ENCODE results near the gene PDZRN3.

Gene PDZRN3

DNA sequence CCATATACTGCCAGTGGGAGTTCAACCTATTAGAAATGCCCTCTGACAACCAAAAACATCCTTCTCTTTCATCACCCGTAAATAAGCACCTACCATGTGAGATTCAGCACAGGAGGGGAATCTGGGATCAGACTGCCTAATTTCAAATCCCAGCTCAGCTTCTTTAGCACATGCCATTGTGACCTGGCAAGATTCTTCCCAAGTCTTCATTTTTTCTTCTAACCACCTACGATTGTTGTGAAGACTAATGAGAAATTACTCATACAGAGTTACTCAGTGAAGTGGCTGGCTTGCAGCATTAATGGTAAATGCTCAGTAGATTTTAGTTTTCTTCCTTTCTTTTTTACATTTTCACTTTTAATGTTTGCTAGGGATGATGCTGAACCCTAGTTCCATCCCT is 176.7 kb downstream of the PDZRN3 start:
- no peak for DNase-seq

DNA sequence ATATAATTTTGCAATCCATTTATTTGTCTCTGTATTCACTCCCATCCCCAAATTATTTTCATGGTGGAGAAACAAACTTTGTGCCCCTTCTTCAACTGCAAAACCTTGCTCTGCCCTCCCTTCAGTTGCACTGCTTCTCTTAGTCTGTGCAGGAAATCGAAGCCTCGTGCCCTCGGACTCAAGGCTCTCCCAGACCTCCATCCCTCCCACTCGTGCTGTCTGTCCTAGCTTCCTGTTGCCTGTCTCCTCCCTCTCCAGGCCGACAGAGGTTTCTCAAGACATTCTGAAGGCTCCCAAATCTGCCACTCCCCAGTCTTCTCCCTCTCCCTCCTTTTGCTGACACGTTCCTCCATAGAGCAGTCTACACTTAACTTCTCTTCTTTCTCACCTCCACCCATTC is 177.6 kb downstream of the PDZRN3 start:
- DNase-seq: no peak

DNA sequence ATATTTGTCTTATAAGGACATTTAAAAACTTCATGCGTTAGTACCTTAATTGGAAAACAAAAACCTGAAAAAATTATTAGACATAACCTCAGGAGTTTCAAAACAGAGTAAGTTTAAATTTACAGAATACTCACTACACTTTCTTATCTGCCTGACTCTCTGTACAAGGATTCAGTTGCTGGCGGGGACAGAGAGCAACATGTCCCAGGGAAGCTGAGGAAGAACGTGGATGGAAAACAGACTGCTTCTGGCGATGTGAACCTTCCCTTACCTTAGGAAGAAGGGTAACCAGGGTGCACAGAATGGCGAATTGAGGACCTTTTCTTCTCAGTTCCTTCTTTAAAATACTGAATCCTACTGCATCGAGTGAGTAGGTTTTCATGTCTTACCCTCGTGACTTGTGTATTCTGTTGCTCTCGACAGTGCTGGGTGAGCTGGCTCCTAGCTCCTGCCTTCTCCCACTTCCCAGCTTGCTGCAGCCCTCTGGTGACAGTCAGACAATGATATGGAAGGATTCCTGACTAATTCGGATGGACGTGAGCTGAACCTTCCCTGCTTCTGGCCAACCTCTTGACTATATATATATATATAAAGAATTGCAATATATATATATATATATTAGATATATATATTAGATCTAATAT is 178.2 kb downstream of the PDZRN3 start:
- DNase-seq: no peak

DNA sequence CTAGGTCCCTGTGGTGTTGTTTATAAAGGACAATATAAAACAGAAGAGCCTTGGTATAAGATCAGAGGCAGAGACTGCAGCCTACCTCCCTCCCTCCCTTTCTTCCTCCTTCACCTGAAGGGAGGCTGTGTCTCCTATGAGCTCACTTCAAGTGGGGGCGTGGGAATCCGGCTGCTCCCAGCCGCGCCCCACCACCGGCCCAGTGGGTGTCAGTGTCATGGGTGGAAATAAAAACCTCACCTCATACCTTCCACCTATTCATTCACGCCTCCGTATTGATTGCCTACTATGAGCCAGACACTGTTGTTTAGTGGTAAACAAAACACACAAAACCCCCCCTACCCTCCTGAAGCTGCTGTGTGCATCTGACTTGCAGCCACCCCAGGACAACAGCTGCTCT is 181.9 kb downstream of the PDZRN3 start:
- no peak for DNase-seq

DNA sequence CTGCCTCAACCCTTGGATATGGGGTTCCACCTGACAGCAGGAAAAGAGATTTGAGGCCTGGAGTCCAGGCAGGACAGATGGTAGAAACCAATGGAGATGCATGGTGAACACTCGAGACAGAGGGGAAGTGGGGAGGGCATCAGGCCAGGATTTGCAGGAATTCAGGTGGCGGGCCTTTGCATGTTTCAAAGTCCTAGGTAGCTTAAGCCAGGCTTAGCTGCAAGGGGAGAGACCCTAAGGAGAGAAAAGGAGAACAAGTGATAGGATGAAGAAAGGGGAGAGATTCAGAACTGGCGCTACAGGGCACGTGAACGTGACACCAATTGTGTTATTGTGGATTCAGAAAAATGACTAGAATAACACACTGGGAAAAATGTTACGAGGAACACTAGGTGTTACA is 182.6 kb downstream of the PDZRN3 start:
- no peak for DNase-seq

DNA sequence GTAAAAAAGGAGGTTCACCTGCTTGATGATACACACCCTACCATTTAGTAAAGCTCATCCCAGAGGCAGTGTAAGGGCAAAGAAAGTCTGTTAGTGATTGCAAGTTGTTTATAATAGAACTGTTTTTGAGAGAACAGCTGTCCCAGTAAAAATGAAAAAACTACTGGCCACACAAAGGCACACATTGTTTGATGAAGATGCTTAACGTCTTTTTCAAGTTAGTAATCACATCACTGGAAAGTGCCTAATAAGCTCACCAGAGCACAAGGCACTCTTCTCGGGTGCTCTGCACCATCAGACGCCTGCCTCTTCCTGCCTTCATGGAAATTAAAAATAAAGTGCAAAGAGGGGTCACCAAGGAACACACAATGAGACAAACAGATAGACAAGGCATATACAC is 186.9 kb downstream of the PDZRN3 start:
- no peak for DNase-seq

DNA sequence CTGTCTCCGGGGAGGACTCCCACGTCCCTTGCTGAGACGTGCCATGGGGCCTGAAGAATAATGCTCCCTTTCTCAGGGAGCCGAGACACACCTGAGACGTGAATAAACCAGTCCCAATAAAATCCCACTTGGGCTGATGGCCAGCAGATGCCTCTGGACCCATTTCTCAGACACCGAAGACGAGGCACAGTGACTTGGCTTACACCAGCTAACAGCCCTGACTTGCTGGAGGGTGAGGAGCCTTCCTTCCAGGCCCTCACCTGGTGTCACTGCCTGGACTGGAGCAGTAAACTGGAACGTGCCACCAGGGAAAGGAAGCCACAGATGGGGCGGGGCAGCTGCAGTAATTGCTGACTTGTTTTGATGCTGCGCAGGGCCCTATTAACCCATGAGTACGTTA is 189.7 kb downstream of the PDZRN3 start:
- DNase-seq: no peak

DNA sequence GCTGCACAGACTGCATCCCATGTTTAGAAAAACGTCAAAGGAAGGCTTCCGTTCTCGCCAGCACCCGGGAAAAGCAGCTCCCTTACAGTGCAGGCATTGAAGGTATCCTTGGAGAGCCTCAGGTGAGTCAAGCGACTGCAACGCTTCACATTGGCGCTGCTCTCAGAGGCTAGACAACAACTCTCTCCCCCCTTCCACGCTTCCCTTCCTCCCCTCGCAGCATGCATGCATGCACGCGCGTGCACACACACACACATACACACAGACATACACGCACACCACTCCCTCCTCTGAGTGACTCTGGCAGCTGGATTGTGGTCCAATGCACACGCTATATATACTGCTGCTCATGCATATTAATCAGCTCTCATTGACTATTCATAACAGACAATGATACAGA is 191.1 kb downstream of the PDZRN3 start:
- no peak for DNase-seq

DNA sequence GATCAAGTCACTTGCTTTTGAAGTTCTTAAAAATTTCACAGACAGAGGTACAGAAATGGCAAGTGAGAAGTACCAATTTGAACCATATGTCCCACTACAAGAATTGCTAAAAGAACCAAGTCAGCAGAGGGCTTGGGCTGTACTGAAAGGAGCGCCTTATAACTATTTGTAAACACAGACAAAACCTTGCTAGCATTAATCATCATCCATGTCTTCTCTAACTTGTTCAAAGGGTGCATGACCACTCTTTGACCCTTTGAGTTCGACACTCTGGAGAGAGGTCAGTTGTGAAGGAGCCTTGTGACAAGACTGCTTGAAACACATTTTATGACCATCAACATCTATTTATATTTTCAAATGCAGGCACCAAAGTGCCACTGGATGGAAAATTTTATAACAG is 191.7 kb downstream of the PDZRN3 start:
- no peak for DNase-seq

DNA sequence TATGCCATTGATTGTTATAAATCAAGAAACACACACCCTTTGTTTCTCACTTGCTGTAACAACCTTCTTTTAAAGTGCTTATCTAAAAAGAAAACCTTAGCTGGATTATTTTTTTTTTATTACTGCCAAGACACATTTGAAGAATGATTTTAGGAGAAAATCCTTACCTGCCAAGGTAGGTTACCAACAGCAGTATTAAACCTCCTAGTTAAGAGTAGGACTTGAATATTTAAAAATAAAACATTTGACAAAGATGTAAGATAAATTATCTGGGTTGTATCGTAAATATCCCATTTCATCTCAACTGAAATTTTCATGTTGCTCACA is 192.1 kb downstream of the PDZRN3 start:
- DNase-seq: no peak

DNA sequence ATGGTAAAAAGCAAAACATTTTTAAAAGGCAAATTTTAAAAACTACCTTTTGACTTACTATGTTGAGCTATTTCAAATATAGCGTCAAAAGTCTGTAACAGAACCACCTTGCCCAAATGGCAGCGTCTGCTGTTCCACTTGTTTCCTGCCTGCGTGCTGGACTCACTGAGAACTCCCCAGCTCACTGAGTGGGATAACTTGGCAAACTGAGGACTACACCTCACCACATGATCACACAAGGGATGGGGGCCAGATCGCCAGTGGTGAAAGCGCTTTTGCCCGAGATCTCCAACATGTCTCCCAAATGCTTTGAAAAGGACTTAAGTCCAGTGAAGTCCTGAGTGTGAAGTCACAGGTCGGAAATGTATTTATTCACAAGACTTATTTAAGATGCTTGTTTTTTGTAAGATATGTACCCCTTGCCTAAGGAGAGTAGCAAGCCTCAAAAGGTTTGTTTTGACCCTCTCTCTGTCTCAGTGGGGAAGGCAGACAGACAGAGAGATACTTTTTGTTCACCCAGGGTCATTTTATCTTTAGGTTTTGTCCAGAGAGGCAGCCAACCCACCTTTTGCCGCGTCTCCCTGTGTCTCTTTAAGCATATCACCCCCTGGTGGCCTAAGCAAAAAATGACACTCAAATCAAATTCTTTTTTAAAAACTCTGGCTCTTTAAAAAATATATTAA is 192.6 kb downstream of the PDZRN3 start:
- DNase-seq: no peak

DNA sequence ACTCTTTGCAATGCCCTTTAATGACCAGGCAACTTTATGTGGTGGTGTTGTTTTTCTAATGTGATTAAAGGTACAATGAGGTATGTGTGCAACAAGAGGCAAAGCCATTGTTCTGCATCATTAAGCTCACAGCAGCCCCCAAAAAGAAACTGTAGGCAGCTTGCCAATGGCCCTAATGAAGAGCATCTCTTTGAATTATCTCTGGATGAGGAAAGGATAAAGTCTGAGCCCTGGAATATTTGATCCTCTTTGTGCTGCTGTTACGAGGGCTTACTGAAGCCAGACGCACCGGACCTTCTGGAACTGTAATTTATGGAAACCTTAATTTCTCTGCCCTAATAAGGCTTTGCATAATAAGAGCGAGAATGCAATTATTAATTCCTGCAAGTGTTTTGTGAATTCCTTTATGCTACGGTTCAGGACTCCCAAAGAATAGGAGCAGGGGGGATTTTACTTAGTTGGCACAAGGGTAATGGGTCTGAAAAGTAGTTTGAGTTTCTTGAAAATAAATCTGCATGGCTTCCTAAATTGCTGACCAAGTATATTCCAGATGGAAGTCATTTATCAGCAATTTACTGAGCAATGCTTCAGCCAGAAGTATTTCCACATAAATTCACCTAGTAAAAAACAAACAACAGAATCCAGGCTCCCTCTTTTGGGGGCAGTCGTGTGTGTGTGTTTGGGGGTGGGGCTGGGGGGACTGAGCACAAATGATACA is 193.4 kb downstream of the PDZRN3 start:
- no peak for DNase-seq

DNA sequence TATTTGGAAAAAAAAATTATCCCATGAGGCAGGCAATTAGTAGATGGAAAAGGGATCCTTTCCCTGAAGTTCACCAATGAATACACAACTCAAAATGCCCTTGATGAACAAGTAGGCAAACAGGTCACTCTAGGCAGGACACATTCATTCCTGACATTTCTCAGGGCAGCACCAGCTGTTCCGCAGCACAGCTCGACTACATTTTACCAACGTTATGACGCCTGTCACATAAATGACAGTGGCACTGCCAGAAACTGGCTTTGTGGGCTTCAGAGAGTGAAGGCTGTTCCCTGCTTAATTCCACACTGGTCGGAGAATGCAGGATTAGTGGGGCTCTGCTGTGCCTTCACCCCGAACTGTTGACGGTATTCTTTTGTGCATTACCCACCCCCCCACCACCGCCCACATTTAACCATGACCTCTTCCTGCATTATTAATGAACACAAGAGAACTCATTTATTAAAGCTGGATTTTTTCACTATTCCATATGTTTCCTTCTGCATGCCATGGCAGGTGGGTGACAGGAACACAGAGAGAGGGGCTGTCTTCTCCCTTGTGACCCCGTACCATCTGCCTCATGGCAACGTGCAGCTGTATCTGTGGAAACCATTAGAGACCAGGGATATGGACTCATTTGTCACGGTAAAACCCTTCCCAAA is 197.6 kb downstream of the PDZRN3 start:
- no peak for DNase-seq

DNA sequence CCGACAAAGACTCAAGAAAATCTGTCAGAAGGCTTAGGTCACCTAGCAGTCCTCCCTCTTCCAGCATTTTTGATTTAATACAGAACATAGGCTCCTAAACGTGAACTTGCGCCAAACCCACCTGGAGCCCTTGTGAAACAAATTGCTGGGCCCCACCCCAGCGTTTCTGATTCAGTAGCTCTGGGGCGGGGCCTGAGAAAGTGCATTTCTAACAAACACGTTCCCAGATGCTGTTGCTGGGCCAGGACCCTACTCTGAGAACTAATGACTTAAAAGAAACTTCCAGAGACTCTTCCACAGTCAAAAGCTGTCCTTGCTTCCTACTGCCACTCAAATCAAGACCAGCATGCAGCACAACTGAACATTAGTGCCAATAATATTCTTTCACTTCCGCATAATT is 198.1 kb downstream of the PDZRN3 start:
- no peak for DNase-seq

DNA sequence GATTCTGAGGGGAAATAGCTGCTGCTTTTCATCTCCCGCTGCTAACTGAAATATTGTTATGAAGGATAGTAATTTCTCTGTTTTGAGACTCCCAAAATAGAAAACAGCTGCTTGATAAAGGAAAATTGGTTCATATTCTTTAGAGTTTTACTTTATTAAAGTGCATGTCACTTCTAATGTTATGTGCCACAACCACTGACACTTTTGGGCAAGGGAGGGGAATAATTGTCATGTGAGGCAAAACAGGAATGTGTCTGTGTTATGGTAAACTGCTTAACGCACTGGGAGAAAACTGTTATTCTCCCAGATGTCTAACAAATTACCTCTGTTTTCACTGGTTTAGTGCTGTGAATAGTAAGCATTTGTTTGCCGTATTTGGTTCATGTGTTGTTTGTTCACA is 201.6 kb downstream of the PDZRN3 start:
- no peak for DNase-seq

DNA sequence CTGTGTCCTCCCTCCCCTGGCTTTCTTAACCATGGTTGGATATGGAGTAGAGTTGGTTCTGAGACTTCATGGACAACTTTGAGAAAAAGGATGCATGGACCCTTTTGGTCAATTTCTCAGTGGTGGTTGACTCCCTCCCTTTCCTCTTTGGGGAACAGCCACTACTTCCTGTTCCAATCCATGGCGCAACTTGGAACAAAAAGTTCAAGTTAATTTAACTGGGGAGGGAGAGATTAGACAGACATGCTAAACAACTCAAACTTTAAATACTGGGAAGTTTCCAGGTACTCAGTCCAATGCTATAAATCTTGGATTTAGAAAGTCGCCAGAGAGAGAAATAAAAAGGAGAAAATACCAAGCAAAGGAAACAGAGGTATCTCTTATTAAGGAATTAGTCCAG is 202.2 kb downstream of the PDZRN3 start:
- DNase-seq: no peak

DNA sequence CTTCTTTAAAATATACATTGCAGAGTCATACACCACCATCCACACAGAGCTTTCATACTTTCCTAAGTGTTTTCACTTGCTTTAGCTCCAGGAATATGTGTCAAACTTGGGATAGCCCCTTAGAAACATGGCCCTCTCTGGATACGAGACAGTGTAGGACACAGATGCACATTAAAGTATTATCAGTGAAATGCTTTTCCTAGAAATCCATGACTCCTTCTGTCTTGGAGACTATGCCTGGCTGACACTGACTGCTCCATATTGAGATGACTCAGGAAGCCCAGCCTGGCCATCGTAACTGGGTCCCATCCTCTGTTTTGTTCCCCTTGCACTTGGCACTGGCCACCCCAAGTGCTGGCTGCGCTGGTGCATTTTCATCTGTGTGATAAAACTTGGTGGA is 204.8 kb downstream of the PDZRN3 start:
- no peak for DNase-seq

DNA sequence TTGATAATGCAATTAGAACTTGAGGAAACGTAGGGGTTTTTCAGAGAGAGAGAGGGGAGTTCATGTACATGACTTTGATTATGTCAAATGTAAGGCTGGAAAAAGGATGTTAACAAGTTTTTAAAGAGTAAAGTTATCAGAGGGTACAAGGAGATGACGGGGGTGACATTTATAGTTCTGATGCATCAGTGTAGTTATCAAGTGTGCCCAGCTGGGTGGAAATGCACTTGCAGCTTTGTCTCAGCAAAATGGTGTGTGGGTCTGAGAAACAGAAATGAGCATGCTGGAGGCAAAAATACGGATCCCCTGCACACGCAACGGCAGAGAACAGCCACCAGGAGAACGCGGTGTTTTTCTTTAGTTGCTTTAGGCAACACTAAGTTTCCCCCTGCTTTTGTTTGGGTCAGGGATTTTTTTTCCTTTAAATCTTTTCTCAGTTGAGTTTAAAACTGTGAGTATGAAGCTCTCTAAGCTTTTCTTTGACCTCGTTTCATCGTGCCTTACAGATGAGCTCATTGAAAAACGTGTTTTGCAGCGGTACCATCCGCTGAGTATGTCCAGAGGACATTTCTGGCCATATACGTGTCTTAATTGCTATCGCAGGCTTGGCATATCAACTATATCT is 205.4 kb downstream of the PDZRN3 start:
- DNase-seq: no peak

DNA sequence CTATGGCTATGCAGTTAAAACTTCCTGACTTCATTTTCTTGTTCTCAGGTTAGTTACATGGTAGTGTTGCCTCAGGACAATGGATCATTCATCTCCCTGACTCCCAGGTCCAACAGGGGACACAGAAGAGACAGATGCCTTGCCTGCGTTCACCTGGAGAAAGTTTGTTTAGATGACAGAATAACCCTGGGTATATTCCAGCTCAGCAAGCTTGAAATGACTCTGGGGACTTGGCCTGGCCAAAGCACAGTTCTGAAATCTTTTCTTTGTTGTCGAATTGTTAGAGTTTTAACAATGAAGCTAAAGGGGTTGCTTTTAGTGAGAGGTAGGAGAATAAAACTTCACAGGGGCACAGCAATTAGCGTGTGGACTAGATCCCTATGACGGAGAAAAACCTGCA is 206.1 kb downstream of the PDZRN3 start:
- DNase-seq: no peak

DNA sequence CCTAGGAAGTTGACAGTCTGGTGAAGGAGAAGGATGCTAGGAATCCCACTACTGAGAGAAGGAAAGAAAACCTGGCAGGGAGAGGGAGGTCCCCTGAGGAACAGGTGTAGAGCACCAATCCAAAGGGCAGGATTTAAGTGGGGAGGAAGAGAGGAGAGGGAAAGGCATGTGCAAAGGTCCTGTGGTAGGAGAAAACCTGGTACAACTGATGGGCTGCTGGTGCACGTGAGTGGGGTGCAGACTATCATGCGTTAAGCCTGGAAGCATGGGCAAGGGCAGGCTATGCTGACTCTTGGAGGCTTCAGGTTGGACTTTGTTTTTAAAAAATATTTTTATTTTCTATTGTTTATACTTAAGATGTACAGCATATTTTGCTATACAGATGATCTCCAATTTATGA is 209.6 kb downstream of the PDZRN3 start:
- DNase-seq: no peak

DNA sequence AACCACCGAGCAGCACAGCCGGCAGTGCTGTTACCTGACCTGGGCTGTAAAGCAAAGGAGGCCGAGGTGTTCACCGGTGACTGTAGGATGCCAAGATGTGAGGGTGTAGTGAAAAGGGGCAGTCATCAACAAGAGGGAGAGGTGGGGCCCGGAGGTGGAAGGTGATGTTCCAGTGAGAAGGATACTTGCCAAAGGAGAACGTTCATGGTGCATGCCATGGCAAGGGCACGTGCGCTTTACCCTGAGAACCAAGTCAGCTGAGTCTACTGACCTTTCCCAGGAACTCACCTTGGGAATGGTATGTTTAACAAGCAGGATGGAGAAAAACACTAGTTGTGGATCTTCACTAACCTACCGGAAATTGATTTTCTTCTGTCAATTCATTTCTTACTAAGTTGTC is 211.1 kb downstream of the PDZRN3 start:
- DNase-seq: no peak

DNA sequence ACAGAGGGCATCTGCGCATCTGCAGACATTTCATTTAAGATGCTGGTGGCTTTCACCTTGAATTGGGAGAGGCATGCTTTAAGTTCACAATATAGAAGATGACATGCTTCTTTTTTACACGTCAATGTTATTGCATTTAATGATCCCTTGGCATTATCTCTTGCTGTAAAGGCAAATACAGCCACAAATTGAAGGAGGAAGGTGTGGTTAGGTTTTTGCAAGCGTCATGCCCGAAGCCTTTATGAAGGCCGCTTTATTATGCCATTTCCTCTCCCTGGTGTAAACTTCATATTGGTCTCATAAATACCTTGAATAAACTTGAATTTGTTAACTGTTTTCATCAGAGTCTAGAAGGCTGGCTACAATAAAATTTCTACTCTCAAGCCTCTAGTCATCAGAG is 212.7 kb downstream of the PDZRN3 start:
- DNase-seq: no peak

DNA sequence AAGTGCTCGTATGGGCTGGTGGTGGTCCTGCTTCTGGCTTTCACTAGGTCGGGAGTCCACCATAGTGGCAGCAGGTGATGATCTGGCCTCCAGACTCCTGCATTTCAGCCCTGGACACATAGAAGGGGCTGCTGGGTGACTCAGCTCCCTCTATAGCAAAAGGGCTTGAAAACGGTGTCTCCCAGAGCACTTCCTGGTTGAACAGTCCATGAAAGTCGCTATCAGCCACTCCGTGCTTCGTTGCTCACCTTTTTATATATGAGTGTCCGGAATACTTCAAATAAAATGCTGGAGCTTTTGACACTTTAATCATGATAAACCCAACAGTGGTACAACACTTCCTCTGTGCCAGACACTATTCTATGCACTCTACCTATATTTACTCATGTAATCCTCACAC is 213.2 kb downstream of the PDZRN3 start:
- no peak for DNase-seq
